OCI-LY1 (cell line): ENCODE results near the gene SMURF2.

Source experiments
- H2AFZ ChIP-seq: fragments of 200-600 bp; sonication (generic), shearing (Covaris generic); 2 replicates; pipeline ENCODE4 v1.6.0; 2014; ENCODE audit warnings: antibody characterized with exemption, mild to moderate bottlenecking, low read length
- H3F3A ChIP-seq: fragments of 200-600 bp; sonication (generic), shearing (Covaris generic); 2 replicates; pipeline ENCODE4 v1.6.0; 2014; ENCODE audit warnings: mild to moderate bottlenecking, antibody characterized with exemption, low read length, moderate library complexity; ENCODE audit not compliant: insufficient read depth
- H3K27ac ChIP-seq: fragments of 200-600 bp; sonication (generic); 2 replicates; pipeline ENCODE4 v1.5.1; 2014; ENCODE audit warnings: low read length, mixed run types, mild to moderate bottlenecking, low read depth; ENCODE audit not compliant: poor library complexity, severe bottlenecking
- H3K27me3 ChIP-seq: fragments of 200-600 bp; sonication (generic); 2 replicates; pipeline ENCODE4 v1.6.0; 2014; ENCODE audit warnings: antibody characterized with exemption, mild to moderate bottlenecking, low read length, moderate library complexity; ENCODE audit not compliant: insufficient read depth
- H3K36me3 ChIP-seq: fragments of 200-600 bp; sonication (generic); 2 replicates; pipeline ENCODE4 v1.6.1; 2014; ENCODE audit warnings: mild to moderate bottlenecking, antibody characterized with exemption, low read length, moderate library complexity, mixed read lengths; ENCODE audit not compliant: insufficient read depth
- H3K4me1 ChIP-seq: fragments of 200-600 bp; sonication (generic); 2 replicates; pipeline ENCODE4 v1.5.1; 2014; ENCODE audit warnings: mild to moderate bottlenecking, low read length, moderate library complexity; ENCODE audit not compliant: insufficient read depth, severe bottlenecking
- H3K4me2 ChIP-seq: fragments of 200-600 bp; sonication (generic), shearing (Covaris generic); 2 replicates; pipeline ENCODE4 v1.6.1; 2014; ENCODE audit warnings: low read length
- H3K4me3 ChIP-seq: fragments of 200-600 bp; sonication (generic); 2 replicates; pipeline ENCODE4 v1.5.1; 2014; ENCODE audit warnings: low read length, low read depth, mild to moderate bottlenecking, mixed read lengths; ENCODE audit not compliant: poor library complexity, severe bottlenecking
- H3K79me2 ChIP-seq: fragments of 200-600 bp; shearing (Covaris generic); 2 replicates; pipeline ENCODE4 v1.6.1; 2016; ENCODE audit warnings: mixed run types, low read length, mixed read lengths; ENCODE audit not compliant: insufficient read depth
- H3K9ac ChIP-seq: fragments of 200-600 bp; sonication (generic), shearing (Covaris generic); 2 replicates; pipeline ENCODE4 v1.6.1; 2014; ENCODE audit warnings: mild to moderate bottlenecking, low read length, mixed read lengths
- H3K9me2 ChIP-seq: fragments of 200-600 bp; sonication (generic), shearing (Covaris generic); 2 replicates; pipeline ENCODE4 v1.6.1; 2014; ENCODE audit warnings: low read depth, mild to moderate bottlenecking, low read length, mixed read lengths
- H3K9me3 ChIP-seq: fragments of 200-600 bp; shearing (Covaris generic); 2 replicates; pipeline ENCODE4 v1.6.1; 2014; ENCODE audit warnings: low read length, mixed read lengths
- H4K20me1 ChIP-seq: fragments of 200-600 bp; sonication (generic), shearing (Covaris generic); 2 replicates; pipeline ENCODE4 v1.6.0; 2016; ENCODE audit warnings: mild to moderate bottlenecking, low read length; ENCODE audit not compliant: insufficient read depth
- CTCF ChIP-seq: fragments of 200-600 bp; sonication (generic), shearing (Covaris generic); IDR thresholded peaks from 2 replicates; pipeline ENCODE4 v1.5.1; 2017; ENCODE audit warnings: mild to moderate bottlenecking, antibody characterized with exemption, low read length, moderate library complexity, mixed read lengths
- EZH2 ChIP-seq: fragments of 200-600 bp; sonication (generic), shearing (Covaris generic); IDR thresholded peaks from 2 replicates; pipeline ENCODE4 v1.8.0; 2017; ENCODE audit warnings: borderline replicate concordance, mixed run types, mild to moderate bottlenecking, antibody characterized with exemption, low read length, moderate library complexity, mixed read lengths

Gene SMURF2

GRCh38 chr17:64537488-64537887 is 124.6 kb downstream of the SMURF2 start:
- Histone ChIP-seq H3K27me3 (no peaks in the 10 kb centered on the region), H3K36me3 (peaks cover 77% of the 10 kb centered on the region), H3F3A (no peaks in the 10 kb centered on the region), H3K9me3 (no peaks in the 10 kb centered on the region), H3K4me2 (no peak overlapping the region), H2AFZ (no peak overlapping the region), H3K79me2 (no peaks in the 10 kb centered on the region), H4K20me1 (no peaks in the 10 kb centered on the region), H3K4me1 (no peaks in the 10 kb centered on the region), H3K27ac (no peak overlapping the region), H3K4me3 (no peak overlapping the region), H3K9ac (no peak overlapping the region), H3K9me2 (no peaks in the 10 kb centered on the region)
- no peak for TF ChIP-seq EZH2
- no peak for TF ChIP-seq CTCF

GRCh38 chr17:64536913-64537312 is 125.2 kb downstream of the SMURF2 start:
- peaks cover 77% of the 10 kb centered on the region for H3K36me3 ChIP-seq
- H4K20me1 ChIP-seq = no peaks in the 10 kb centered on the region
- H3F3A ChIP-seq = no peaks in the 10 kb centered on the region
- H3K4me1 ChIP-seq = no peaks in the 10 kb centered on the region
- H2AFZ ChIP-seq = no peak overlapping the region
- no peak overlapping the region for H3K27ac ChIP-seq
- no peaks in the 10 kb centered on the region for H3K9me3 ChIP-seq
- H3K79me2 ChIP-seq = no peaks in the 10 kb centered on the region
- no peak overlapping the region for H3K4me3 ChIP-seq
- no peak overlapping the region for H3K4me2 ChIP-seq
- no peaks in the 10 kb centered on the region for H3K9me2 ChIP-seq
- TF ChIP-seq CTCF = no peak
- no peak for TF ChIP-seq EZH2
- no peaks in the 10 kb centered on the region for H3K27me3 ChIP-seq
- H3K9ac ChIP-seq = no peak overlapping the region

GRCh38 chr17:64535357-64535756 is 126.8 kb downstream of the SMURF2 start:
- H3K4me3 ChIP-seq = no peak overlapping the region
- H3K27me3 ChIP-seq = no peaks in the 10 kb centered on the region
- TF ChIP-seq CTCF (no peak), EZH2 (no peak)
- H4K20me1 ChIP-seq = no peaks in the 10 kb centered on the region
- H3K36me3 ChIP-seq = peaks cover 89% of the 10 kb centered on the region
- no peak overlapping the region for H3K9ac ChIP-seq
- H3F3A ChIP-seq = no peaks in the 10 kb centered on the region
- H3K79me2 ChIP-seq = no peaks in the 10 kb centered on the region
- H3K4me1 ChIP-seq = no peaks in the 10 kb centered on the region
- H3K27ac ChIP-seq = no peak overlapping the region
- H2AFZ ChIP-seq = no peak overlapping the region
- H3K9me3 ChIP-seq = no peaks in the 10 kb centered on the region
- H3K9me2 ChIP-seq = no peaks in the 10 kb centered on the region
- no peak overlapping the region for H3K4me2 ChIP-seq
